ENCODE measurements around the gene NUAK2. TPM values are rescaled to one million over a fixed set of nuclear protein-coding genes. Genes with fewer than 3 reads are reported as not detected.

NUAK2 gene
- total and polyA plus RNA-seq, 2 of the 8 experiments (the other 6 are each of a cell fraction or from before 2014, with no cell fraction given) = 9.4 to 12.9 TPM

DNA sequence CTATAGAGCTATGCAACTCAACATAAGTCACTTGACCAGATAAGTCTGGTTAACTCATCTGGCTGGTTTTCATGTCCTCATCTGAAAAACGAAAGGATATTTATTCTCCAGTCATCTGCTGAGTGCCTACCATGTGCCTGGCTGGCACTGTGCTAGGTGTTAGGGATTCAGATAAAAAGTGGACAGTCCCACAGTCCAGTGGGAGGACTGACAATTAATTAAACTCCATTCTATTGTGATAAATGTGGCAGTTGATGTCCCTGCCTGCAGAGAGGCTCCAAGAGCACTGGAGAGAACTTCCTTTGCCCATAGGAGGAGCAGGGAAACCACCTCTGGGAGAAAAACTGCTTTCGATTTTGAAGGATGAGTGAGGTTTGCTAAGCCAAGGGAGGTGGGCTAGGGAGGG, 5.4 kb downstream of the NUAK2 start (continued):
- TF ChIP-seq, protein P1, sequence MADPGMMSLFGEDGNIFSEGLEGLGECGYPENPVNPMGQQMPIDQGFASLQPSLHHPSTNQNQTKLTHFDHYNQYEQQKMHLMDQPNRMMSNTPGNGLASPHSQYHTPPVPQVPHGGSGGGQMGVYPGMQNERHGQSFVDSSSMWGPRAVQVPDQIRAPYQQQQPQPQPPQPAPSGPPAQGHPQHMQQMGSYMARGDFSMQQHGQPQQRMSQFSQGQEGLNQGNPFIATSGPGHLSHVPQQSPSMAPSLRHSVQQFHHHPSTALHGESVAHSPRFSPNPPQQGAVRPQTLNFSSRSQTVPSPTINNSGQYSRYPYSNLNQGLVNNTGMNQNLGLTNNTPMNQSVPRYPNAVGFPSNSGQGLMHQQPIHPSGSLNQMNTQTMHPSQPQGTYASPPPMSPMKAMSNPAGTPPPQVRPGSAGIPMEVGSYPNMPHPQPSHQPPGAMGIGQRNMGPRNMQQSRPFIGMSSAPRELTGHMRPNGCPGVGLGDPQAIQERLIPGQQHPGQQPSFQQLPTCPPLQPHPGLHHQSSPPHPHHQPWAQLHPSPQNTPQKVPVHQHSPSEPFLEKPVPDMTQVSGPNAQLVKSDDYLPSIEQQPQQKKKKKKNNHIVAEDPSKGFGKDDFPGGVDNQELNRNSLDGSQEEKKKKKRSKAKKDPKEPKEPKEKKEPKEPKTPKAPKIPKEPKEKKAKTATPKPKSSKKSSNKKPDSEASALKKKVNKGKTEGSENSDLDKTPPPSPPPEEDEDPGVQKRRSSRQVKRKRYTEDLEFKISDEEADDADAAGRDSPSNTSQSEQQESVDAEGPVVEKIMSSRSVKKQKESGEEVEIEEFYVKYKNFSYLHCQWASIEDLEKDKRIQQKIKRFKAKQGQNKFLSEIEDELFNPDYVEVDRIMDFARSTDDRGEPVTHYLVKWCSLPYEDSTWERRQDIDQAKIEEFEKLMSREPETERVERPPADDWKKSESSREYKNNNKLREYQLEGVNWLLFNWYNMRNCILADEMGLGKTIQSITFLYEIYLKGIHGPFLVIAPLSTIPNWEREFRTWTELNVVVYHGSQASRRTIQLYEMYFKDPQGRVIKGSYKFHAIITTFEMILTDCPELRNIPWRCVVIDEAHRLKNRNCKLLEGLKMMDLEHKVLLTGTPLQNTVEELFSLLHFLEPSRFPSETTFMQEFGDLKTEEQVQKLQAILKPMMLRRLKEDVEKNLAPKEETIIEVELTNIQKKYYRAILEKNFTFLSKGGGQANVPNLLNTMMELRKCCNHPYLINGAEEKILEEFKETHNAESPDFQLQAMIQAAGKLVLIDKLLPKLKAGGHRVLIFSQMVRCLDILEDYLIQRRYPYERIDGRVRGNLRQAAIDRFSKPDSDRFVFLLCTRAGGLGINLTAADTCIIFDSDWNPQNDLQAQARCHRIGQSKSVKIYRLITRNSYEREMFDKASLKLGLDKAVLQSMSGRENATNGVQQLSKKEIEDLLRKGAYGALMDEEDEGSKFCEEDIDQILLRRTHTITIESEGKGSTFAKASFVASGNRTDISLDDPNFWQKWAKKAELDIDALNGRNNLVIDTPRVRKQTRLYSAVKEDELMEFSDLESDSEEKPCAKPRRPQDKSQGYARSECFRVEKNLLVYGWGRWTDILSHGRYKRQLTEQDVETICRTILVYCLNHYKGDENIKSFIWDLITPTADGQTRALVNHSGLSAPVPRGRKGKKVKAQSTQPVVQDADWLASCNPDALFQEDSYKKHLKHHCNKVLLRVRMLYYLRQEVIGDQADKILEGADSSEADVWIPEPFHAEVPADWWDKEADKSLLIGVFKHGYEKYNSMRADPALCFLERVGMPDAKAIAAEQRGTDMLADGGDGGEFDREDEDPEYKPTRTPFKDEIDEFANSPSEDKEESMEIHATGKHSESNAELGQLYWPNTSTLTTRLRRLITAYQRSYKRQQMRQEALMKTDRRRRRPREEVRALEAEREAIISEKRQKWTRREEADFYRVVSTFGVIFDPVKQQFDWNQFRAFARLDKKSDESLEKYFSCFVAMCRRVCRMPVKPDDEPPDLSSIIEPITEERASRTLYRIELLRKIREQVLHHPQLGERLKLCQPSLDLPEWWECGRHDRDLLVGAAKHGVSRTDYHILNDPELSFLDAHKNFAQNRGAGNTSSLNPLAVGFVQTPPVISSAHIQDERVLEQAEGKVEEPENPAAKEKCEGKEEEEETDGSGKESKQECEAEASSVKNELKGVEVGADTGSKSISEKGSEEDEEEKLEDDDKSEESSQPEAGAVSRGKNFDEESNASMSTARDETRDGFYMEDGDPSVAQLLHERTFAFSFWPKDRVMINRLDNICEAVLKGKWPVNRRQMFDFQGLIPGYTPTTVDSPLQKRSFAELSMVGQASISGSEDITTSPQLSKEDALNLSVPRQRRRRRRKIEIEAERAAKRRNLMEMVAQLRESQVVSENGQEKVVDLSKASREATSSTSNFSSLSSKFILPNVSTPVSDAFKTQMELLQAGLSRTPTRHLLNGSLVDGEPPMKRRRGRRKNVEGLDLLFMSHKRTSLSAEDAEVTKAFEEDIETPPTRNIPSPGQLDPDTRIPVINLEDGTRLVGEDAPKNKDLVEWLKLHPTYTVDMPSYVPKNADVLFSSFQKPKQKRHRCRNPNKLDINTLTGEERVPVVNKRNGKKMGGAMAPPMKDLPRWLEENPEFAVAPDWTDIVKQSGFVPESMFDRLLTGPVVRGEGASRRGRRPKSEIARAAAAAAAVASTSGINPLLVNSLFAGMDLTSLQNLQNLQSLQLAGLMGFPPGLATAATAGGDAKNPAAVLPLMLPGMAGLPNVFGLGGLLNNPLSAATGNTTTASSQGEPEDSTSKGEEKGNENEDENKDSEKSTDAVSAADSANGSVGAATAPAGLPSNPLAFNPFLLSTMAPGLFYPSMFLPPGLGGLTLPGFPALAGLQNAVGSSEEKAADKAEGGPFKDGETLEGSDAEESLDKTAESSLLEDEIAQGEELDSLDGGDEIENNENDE (IDR thresholded peaks at IDR 0.05; ENCODE audit: insufficient replicate concordance, low read length) = no peak
- no peak for TF ChIP-seq TCF12 (IDR thresholded peaks at IDR 0.05; ENCODE audit: low read depth, low read length)
